ENCODE results near the gene KLHDC4. TPM values are rescaled to one million over a fixed set of nuclear protein-coding genes. Genes with fewer than 3 reads are reported as not detected.
A peak's percentile ranks its signal among the peaks of the same experiment; 100 is the strongest.

The KLHDC4 gene
- total and polyA plus RNA-seq, 7 experiments from 2014 or later: 20.0 to 110 (median 83.0) TPM

GRCh38 chr16:87808108-87808507 is 42.3 kb upstream of the KLHDC4 start:
- H3K27me3 ChIP-seq (ENCODE audit: control insufficient read depth in 2 of 2, insufficient read depth in 2 of 2, low read length in 2 of 2): no peaks in the 10 kb centered on the region
- ChIA-PET CTCF (interaction anchor here (0.6 kb wide), 1 partner anchor 35 kb away, joined by 3 read pairs; no protein-coding TSS in a partner anchor), POLR2A (interaction anchor here (0.6 to 2.2 kb wide), 4 partner anchors 10 to 174 kb away, joined by 3 to 15 read pairs (median 3); no protein-coding TSS in a partner anchor)
- H3K36me3 Mint-ChIP-seq: peaks cover 0 to 3% (median 0%) of the 10 kb centered on the region in 5 donors
- intact Hi-C loops (cut with micrococcal nuclease): loop anchor here in 1 of 2 donors (5.0 kb wide), 1 partner anchor 44 kb away; no protein-coding TSS in a partner anchor
- peaks cover 0 to 11% (median 0%) of the 10 kb centered on the region in 5 donors for H3K27me3 Mint-ChIP-seq
- peak overlapping the region in 3 of 9 donors; percentile 42 to 72 (median 56) for H3K27ac Mint-ChIP-seq
- ATAC-seq: no peak
- H3K4me1 Mint-ChIP-seq: peaks cover 11 to 38% (median 17%) of the 10 kb centered on the region in 7 donors
- H3K4me3 Mint-ChIP-seq: no peak overlapping the region
- H3K9me3 ChIP-seq (ENCODE audit: control insufficient read depth in 2 of 3, low read length in 3 of 3): no peaks in the 10 kb centered on the region
- no peak overlapping the region for H3K27ac ChIP-seq (ENCODE audit: low read depth, low read length)
- H3K4me3 ChIP-seq (ENCODE audit: low read length): no peak overlapping the region
- H3K9me3 Mint-ChIP-seq: peaks cover 0 to 2% (median 0%) of the 10 kb centered on the region in 11 donors
- H3K36me3 ChIP-seq (ENCODE audit: control insufficient read depth in 2 of 3, insufficient read depth in 3 of 3, low read length in 3 of 3): no peaks in the 10 kb centered on the region
- no peak for DNase-seq
- peaks cover 0 to 15% of the 10 kb centered on the region in 2 donors for H3K4me1 ChIP-seq (ENCODE audit: control insufficient read depth in 2 of 2, insufficient read depth in 2 of 2, low read length in 2 of 2)

DNA sequence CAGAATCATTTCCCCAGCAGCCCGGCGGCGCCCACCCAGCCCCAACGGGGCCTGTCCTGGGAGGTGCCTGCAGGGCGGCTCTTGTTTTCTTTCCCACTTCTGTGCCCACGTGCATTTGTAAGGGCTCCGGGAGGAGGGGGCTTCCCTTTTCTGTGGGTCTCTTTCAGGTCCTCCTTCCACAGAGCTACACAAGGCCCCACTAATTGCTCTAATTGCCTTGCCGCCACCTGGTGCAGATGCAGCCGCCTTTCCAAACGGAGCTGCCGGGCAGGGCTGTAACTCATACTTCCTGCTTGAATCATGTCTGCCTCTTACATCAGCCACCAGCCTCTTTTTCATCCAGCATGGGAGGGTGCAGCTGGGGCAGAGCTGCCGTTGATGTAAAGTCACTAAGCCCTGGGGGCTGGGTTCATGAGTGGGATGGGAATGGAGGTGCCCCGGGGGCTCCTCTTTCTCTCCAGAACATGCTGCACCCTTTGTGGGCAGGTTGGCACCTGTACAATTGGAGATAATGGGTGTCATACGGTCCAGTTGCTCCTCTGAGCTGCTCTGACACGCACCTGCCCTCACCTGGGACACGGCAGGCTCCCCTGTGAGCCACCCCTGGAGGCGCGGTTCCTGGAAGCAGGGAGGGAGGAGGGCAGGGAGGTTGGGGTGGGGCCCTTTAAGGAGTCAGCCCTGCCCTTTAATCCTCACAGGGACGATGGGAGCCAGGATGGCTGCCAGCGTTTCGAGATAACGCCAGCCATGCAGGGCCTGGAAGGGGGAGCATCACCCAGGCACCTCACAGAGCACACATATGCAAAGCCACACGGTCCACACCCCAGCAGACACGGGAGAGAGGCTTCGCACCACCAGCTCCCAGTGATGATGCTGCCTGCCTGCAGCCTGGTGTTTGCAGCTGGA is 41.1 kb upstream of the KLHDC4 start:
- POLR2A ChIA-PET: interaction anchor here (0.7 to 2.2 kb wide), 8 partner anchors 9 to 144 kb away, joined by 3 to 15 read pairs (median 3); partner anchors contain the start of gene BANP
- peak overlapping the region; percentile 89 to 98 (median 96) for H3K27ac Mint-ChIP-seq
- intact Hi-C loops (cut with micrococcal nuclease): loop anchor here (1.0 to 5.0 kb wide), 3 partner anchors 28 to 62 kb away; partner anchors contain the start of gene SLC7A5 (in 1 of the 2)

GRCh38 chr16:87806261-87806640 is 40.5 kb upstream of the KLHDC4 start:
- Histone ChIP-seq H3K27ac (ENCODE audit: low read depth, low read length) (peak overlapping the region; percentile 68), H3K4me1 (ENCODE audit: control insufficient read depth in 2 of 2, insufficient read depth in 2 of 2, low read length in 2 of 2) (peaks cover 0 to 15% of the 10 kb centered on the region in 2 donors), H3K36me3 (ENCODE audit: control insufficient read depth in 2 of 3, insufficient read depth in 3 of 3, low read length in 3 of 3) (no peaks in the 10 kb centered on the region), H3K4me3 (ENCODE audit: low read length) (peak overlapping the region; percentile 57), H3K27me3 (ENCODE audit: control insufficient read depth in 2 of 2, insufficient read depth in 2 of 2, low read length in 2 of 2) (no peaks in the 10 kb centered on the region), H3K9me3 (ENCODE audit: control insufficient read depth in 2 of 3, low read length in 3 of 3) (no peaks in the 10 kb centered on the region)
- Mint-ChIP-seq H3K4me3 (peak overlapping the region; percentile 87 to 97 (median 89)), H3K9me3 (no peaks in the 10 kb centered on the region), H3K36me3 (peaks cover 0 to 3% (median 0%) of the 10 kb centered on the region in 5 donors), H3K27me3 (peaks cover 0 to 4% (median 0%) of the 10 kb centered on the region in 5 donors), H3K27ac (peak overlapping the region; percentile 89 to 98 (median 96)), H3K4me1 (peaks cover 9 to 35% (median 14%) of the 10 kb centered on the region in 7 donors)
- ATAC-seq (peak; percentile 20), DNase-seq (no peak)
- ChIA-PET POLR2A (interaction anchor here (0.7 to 2.2 kb wide), 6 partner anchors 9 to 147 kb away, joined by 3 to 15 read pairs (median 4); partner anchors contain the start of gene BANP), CTCF (interaction anchor here (1.5 to 2.6 kb wide), 5 partner anchors 17 to 60 kb away, joined by 3 to 13 read pairs (median 6); no protein-coding TSS in a partner anchor)
- intact Hi-C loops (cut with micrococcal nuclease): loop anchor here (1.0 to 5.0 kb wide), 3 partner anchors 27 to 63 kb away; partner anchors contain the start of gene SLC7A5 (in 1 of the 2)

More for the DNA sequence above, 41.1 kb upstream of the KLHDC4 start:
- Mint-ChIP-seq H3K9me3 (no peaks in the 10 kb centered on the region), H3K4me3 (peak overlapping the region; percentile 87 to 97 (median 89)), H3K4me1 (peaks cover 11 to 38% (median 14%) of the 10 kb centered on the region in 7 donors), H3K36me3 (peaks cover 0 to 3% (median 0%) of the 10 kb centered on the region in 5 donors), H3K27me3 (peaks cover 0 to 5% (median 0%) of the 10 kb centered on the region in 5 donors)
- ATAC-seq: peak; percentile 84
- H3K9me3 ChIP-seq (ENCODE audit: control insufficient read depth in 2 of 3, low read length in 3 of 3): no peaks in the 10 kb centered on the region
- peaks cover 0 to 15% of the 10 kb centered on the region in 2 donors for H3K4me1 ChIP-seq (ENCODE audit: control insufficient read depth in 2 of 2, insufficient read depth in 2 of 2, low read length in 2 of 2)
- no peaks in the 10 kb centered on the region for H3K27me3 ChIP-seq (ENCODE audit: control insufficient read depth in 2 of 2, insufficient read depth in 2 of 2, low read length in 2 of 2)
- H3K27ac ChIP-seq (ENCODE audit: low read depth, low read length): peak overlapping the region; percentile 68
- CTCF ChIA-PET: interaction anchor here (1.3 to 2.6 kb wide), 6 partner anchors 18 to 64 kb away, joined by 3 to 13 read pairs (median 5); no protein-coding TSS in a partner anchor
- peak overlapping the region; percentile 57 for H3K4me3 ChIP-seq (ENCODE audit: low read length)
- DNase-seq: peak in 8 of 9 donors; percentile 39 to 64 (median 58)
- H3K36me3 ChIP-seq (ENCODE audit: control insufficient read depth in 2 of 3, insufficient read depth in 3 of 3, low read length in 3 of 3): no peaks in the 10 kb centered on the region

DNA sequence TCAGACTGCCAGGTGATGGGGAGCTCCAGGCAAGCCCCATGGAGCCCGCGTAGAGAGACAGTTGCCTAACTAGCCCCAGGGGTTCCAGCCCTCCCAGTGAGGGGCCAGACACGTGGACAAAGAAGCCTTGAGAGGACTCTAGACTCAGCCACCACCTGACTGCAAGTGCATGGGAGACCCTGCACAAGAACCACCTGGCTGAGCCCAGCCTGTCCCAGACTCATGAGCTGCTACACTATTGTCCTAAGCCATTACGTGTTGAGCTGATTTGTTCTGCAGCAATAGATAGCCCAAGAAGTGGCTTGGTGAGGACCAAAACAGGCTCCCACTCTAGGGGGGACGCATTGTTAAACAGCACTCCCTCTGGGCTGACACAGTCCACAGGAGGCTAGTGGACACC is 37.6 kb upstream of the KLHDC4 start:
- Histone ChIP-seq H3K36me3 (ENCODE audit: control insufficient read depth in 2 of 3, insufficient read depth in 3 of 3, low read length in 3 of 3) (no peaks in the 10 kb centered on the region), H3K4me3 (ENCODE audit: low read length) (no peak overlapping the region), H3K27me3 (ENCODE audit: control insufficient read depth in 2 of 2, insufficient read depth in 2 of 2, low read length in 2 of 2) (no peaks in the 10 kb centered on the region), H3K9me3 (ENCODE audit: control insufficient read depth in 2 of 3, low read length in 3 of 3) (no peaks in the 10 kb centered on the region), H3K27ac (ENCODE audit: low read depth, low read length) (no peak overlapping the region), H3K4me1 (ENCODE audit: control insufficient read depth in 2 of 2, insufficient read depth in 2 of 2, low read length in 2 of 2) (peaks cover 0 to 15% of the 10 kb centered on the region in 2 donors)
- intact Hi-C loops (cut with micrococcal nuclease): no loop called here
- no peak overlapping the region for H3K27ac Mint-ChIP-seq
- no peak overlapping the region for H3K4me3 Mint-ChIP-seq
- DNase-seq (no peak), ATAC-seq (no peak)
- ChIA-PET CTCF (interaction anchor here (1.0 kb wide), 1 partner anchor 24 kb away, joined by 5 read pairs; no protein-coding TSS in a partner anchor), POLR2A (no interaction called here)
- H3K36me3 Mint-ChIP-seq: peaks cover 0 to 8% (median 2%) of the 10 kb centered on the region in 5 donors
- peaks cover 8 to 21% (median 13%) of the 10 kb centered on the region in 7 donors for H3K4me1 Mint-ChIP-seq
- H3K27me3 Mint-ChIP-seq: no peaks in the 10 kb centered on the region
- peaks cover 0 to 5% (median 0%) of the 10 kb centered on the region in 11 donors for H3K9me3 Mint-ChIP-seq

- intact Hi-C loops (cut with micrococcal nuclease): no loop called here
- Histone ChIP-seq H3K36me3 (ENCODE audit: control insufficient read depth in 2 of 3, insufficient read depth in 3 of 3, low read length in 3 of 3) (no peaks in the 10 kb centered on the region), H3K4me3 (ENCODE audit: low read length) (no peak overlapping the region), H3K4me1 (ENCODE audit: control insufficient read depth in 2 of 2, insufficient read depth in 2 of 2, low read length in 2 of 2) (peaks cover 0 to 15% of the 10 kb centered on the region in 2 donors), H3K27ac (ENCODE audit: low read depth, low read length) (no peak overlapping the region), H3K9me3 (ENCODE audit: control insufficient read depth in 2 of 3, low read length in 3 of 3) (no peaks in the 10 kb centered on the region), H3K27me3 (ENCODE audit: control insufficient read depth in 2 of 2, insufficient read depth in 2 of 2, low read length in 2 of 2) (no peaks in the 10 kb centered on the region)
- ChIA-PET CTCF (interaction anchor here (0.8 kb wide), 1 partner anchor 48 kb away, joined by 6 read pairs; no protein-coding TSS in a partner anchor), POLR2A (no interaction called here)
- peaks cover 0 to 5% (median 0%) of the 10 kb centered on the region in 11 donors for H3K9me3 Mint-ChIP-seq
- peaks cover 0 to 8% (median 0%) of the 10 kb centered on the region in 5 donors for H3K36me3 Mint-ChIP-seq
- H3K27me3 Mint-ChIP-seq: no peaks in the 10 kb centered on the region
- H3K4me3 Mint-ChIP-seq: no peak overlapping the region
- no peak overlapping the region for H3K27ac Mint-ChIP-seq
- H3K4me1 Mint-ChIP-seq: peaks cover 8 to 20% (median 13%) of the 10 kb centered on the region in 7 donors
- ATAC-seq: no peak
- DNase-seq: no peak
These were observed 36.9 kb upstream of the KLHDC4 start for GRCh38 chr16:87802670-87803069.

DNA sequence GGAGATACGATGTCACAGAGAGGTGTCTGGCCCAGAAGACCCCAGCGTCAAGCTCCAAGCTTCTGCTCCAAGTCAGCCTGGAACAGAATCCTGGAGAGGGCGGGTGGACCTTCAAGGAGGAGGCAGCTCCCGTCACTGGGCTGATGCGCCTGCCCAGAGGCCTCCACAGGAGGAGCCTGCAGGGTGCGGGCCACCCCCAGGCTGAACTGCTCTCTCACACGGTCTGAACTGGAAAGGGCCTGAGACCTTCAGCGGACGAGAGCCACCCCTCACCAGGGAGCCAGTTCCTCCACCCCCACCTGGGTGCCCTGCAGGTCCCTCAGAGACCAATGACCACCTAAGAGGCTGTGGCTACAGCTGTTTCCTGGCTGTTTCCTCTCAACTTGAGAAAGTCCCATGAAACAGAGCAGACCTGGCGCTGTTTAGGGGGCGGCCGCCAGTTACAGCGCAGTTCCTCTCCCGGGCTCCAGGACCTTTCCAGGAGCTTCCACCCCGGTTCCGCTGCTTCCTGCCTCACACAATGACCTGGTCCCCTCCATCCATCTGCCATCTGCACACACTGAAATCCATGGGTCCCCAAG is 36.0 kb upstream of the KLHDC4 start:
- Mint-ChIP-seq H3K9me3 (peaks cover 0 to 5% (median 0%) of the 10 kb centered on the region in 11 donors), H3K27ac (no peak overlapping the region), H3K36me3 (peaks cover 0 to 8% (median 0%) of the 10 kb centered on the region in 5 donors), H3K27me3 (no peaks in the 10 kb centered on the region), H3K4me3 (no peak overlapping the region), H3K4me1 (peaks cover 6 to 11% (median 8%) of the 10 kb centered on the region in 7 donors)
- CTCF ChIA-PET: interaction anchor here (0.8 kb wide), 1 partner anchor 49 kb away, joined by 6 read pairs; no protein-coding TSS in a partner anchor
- POLR2A ChIA-PET: no interaction called here
- no peak overlapping the region for H3K4me3 ChIP-seq (ENCODE audit: low read length)
- peaks cover 0 to 8% of the 10 kb centered on the region in 2 donors for H3K4me1 ChIP-seq (ENCODE audit: control insufficient read depth in 2 of 2, insufficient read depth in 2 of 2, low read length in 2 of 2)
- intact Hi-C loops (cut with micrococcal nuclease): no loop called here
- H3K27ac ChIP-seq (ENCODE audit: low read depth, low read length): no peak overlapping the region
- DNase-seq (no peak), ATAC-seq (no peak)
- H3K27me3 ChIP-seq (ENCODE audit: control insufficient read depth in 2 of 2, insufficient read depth in 2 of 2, low read length in 2 of 2): no peaks in the 10 kb centered on the region
- no peaks in the 10 kb centered on the region for H3K36me3 ChIP-seq (ENCODE audit: control insufficient read depth in 2 of 3, insufficient read depth in 3 of 3, low read length in 3 of 3)
- no peaks in the 10 kb centered on the region for H3K9me3 ChIP-seq (ENCODE audit: control insufficient read depth in 2 of 3, low read length in 3 of 3)
